DND-41 (cell line): Measurements from ENCODE around the gene TAF4.

Experiments used
- ATAC-seq: fragments of 200-7000 bp; cut with Tn5 transposase; 3 replicates; pipeline ENCODE4 v1.9.1; 2021; ENCODE audit warnings: low read depth; ENCODE audit not compliant: insufficient read depth
- DNase-seq: peaks from one replicate; pipeline ENCODE4 v3.0.0-alpha.2; 2020
- H2AFZ ChIP-seq: 2 replicates; pipeline ENCODE4 v1.6.0; 2012; ENCODE audit warnings: low read depth, low read length
- H3K27ac ChIP-seq: 2 replicates; pipeline ENCODE4 v1.5.1; 2012; ENCODE audit warnings: low read length, inconsistent platforms
- H3K27me3 ChIP-seq: fragments of 200-600 bp; sonication (generic); 2 replicates; pipeline ENCODE4 v1.6.0; 2012; ENCODE audit warnings: low read length, mild to moderate bottlenecking, inconsistent platforms; ENCODE audit not compliant: insufficient read depth, poor library complexity
- H3K36me3 ChIP-seq: 2 replicates; pipeline ENCODE4 v1.5.1; 2012; ENCODE audit warnings: low read length, inconsistent platforms; ENCODE audit not compliant: insufficient read depth
- H3K4me1 ChIP-seq: 2 replicates; pipeline ENCODE4 v1.5.1; 2012; ENCODE audit warnings: mild to moderate bottlenecking, low read length; ENCODE audit not compliant: insufficient read depth
- H3K4me2 ChIP-seq: 2 replicates; pipeline ENCODE4 v1.6.0; 2012; ENCODE audit warnings: mild to moderate bottlenecking, moderate library complexity, low read length, inconsistent platforms; ENCODE audit not compliant: insufficient read depth
- H3K4me3 ChIP-seq, 2 experiments: fragments of 200-600 bp in 1 of 2; shearing (Covaris generic) in 1 of 2; 2 replicates each; pipeline ENCODE4 v1.5.1; 2012 to 2016; ENCODE audit warnings: inconsistent platforms in 2 of 2, low read length in 2 of 2, mild to moderate bottlenecking in 2 of 2, low read depth in 1 of 2, moderate library complexity in 1 of 2
- H3K79me2 ChIP-seq: 2 replicates; pipeline ENCODE4 v1.6.0; 2012; ENCODE audit warnings: low read length, inconsistent platforms; ENCODE audit not compliant: insufficient read depth
- H3K9ac ChIP-seq: 2 replicates; pipeline ENCODE4 v1.6.0; 2012; ENCODE audit warnings: low read depth, mild to moderate bottlenecking, inconsistent platforms, low read length, moderate library complexity
- H3K9me3 ChIP-seq: 2 replicates; pipeline ENCODE4 v1.5.1; 2012; ENCODE audit warnings: low read length, moderate library complexity, mild to moderate bottlenecking, inconsistent platforms; ENCODE audit not compliant: insufficient read depth, severe bottlenecking
- H4K20me1 ChIP-seq: 2 replicates; pipeline ENCODE4 v1.6.0; 2012; ENCODE audit warnings: low read length; ENCODE audit not compliant: insufficient read depth
- EZH2 ChIP-seq: IDR thresholded peaks from 3 replicates; pipeline ENCODE4 v1.6.1; 2012; ENCODE audit warnings: borderline replicate concordance, low read depth, mild to moderate bottlenecking, moderate library complexity, low read length, inconsistent platforms; ENCODE audit not compliant: severe bottlenecking
- TF ChIP-seq, protein P1 (sequence below): IDR thresholded peaks from 2 replicates; pipeline ENCODE4 v1.5.1; 2012; ENCODE audit warnings: borderline replicate concordance, low read length, moderate library complexity, mild to moderate bottlenecking; ENCODE audit not compliant: poor library complexity, severe bottlenecking; ENCODE audit errors: extremely low read depth

Gene TAF4

DNA sequence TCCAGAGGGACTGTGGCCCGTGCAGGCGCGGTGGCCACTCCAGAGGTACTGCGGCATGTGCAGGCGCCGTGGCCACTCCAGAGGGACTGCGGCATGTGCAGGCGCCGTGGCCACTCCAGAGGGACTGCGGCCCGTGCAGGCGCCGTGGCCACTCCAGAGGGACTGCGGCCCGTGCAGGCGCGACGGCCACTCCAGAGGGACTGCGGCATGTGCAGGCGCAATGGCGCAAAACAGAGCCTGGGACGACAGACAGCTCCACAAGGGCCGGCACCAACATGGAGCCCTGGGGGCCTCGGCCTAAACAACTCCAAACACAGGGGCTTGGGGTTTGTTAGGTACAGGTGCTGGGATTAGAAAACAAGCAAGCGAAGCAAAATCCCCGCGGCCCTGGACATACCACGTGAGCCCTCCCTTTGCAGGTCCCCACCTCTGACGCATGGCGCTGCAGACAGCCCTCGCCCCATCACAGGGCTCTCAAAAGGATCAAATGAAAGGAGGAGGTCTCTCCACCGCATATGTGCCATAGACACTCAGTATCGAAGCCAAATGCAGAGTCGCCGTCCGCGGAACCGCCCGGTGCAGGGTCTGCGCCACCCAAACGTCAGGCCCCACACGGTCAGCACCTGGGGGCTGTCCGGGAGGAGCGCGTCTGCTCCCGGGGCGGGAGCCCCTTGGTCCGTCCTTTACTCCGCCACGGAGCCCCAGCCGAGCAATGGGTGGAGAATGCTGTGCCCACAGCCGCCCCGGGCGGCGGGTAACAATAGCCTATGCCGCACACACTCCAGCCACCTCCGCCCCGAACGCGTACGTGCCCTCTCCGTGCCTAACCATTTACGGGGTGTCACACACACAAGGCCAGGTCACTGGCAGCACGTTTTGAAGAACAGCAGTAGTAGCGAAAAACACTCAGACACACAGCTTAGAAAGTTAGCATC lies 85.7 kb downstream of the TAF4 start:
- Histone ChIP-seq H3K79me2 (peaks cover 48% of the 10 kb centered on the region), H3K4me2 (no peak overlapping the region), H3K4me1 (no peaks in the 10 kb centered on the region), H3K27me3 (no peaks in the 10 kb centered on the region), H3K9ac (no peak overlapping the region), H3K4me3 (no peak overlapping the region), H4K20me1 (peaks cover 58% of the 10 kb centered on the region), H3K9me3 (no peaks in the 10 kb centered on the region), H3K36me3 (peaks cover 69% of the 10 kb centered on the region), H2AFZ (no peak overlapping the region), H3K27ac (no peak overlapping the region)
- ATAC-seq: no peak
- TF ChIP-seq, protein P1, sequence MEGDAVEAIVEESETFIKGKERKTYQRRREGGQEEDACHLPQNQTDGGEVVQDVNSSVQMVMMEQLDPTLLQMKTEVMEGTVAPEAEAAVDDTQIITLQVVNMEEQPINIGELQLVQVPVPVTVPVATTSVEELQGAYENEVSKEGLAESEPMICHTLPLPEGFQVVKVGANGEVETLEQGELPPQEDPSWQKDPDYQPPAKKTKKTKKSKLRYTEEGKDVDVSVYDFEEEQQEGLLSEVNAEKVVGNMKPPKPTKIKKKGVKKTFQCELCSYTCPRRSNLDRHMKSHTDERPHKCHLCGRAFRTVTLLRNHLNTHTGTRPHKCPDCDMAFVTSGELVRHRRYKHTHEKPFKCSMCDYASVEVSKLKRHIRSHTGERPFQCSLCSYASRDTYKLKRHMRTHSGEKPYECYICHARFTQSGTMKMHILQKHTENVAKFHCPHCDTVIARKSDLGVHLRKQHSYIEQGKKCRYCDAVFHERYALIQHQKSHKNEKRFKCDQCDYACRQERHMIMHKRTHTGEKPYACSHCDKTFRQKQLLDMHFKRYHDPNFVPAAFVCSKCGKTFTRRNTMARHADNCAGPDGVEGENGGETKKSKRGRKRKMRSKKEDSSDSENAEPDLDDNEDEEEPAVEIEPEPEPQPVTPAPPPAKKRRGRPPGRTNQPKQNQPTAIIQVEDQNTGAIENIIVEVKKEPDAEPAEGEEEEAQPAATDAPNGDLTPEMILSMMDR: no peak
- no peak for TF ChIP-seq EZH2
- DNase-seq: no peak

DNA sequence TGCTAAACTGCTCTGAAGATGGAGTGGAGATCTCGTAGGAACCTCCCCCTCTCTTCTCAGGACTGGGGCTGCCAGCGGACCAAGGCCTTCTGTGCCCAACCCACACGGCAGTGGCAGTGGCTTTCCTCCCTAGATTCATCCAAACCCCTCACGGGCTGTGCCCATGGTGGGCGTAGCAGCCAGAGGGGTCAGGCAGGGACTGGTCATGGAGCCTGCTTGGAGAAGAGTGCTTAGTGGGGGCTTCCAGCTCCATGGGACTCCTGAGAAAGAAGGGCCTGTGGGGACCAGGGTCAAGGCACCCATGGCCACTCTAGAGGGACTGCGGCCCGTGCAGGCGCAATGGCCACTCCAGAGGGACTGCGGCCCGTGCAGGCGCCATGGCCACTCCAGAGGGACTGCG lies 86.6 kb downstream of the TAF4 start:
- peaks cover 67% of the 10 kb centered on the region for H3K36me3 ChIP-seq
- DNase-seq (no peak), ATAC-seq (no peak)
- H3K9me3 ChIP-seq: no peaks in the 10 kb centered on the region
- no peak for TF ChIP-seq EZH2
- TF ChIP-seq, protein P1: no peak
- H3K4me2 ChIP-seq: no peak overlapping the region
- no peak overlapping the region for H3K4me3 ChIP-seq
- no peak overlapping the region for H3K9ac ChIP-seq
- H4K20me1 ChIP-seq: peaks cover 52% of the 10 kb centered on the region
- no peak overlapping the region for H2AFZ ChIP-seq
- H3K27me3 ChIP-seq: no peaks in the 10 kb centered on the region
- no peak overlapping the region for H3K27ac ChIP-seq
- no peaks in the 10 kb centered on the region for H3K4me1 ChIP-seq
- H3K79me2 ChIP-seq: peaks cover 41% of the 10 kb centered on the region

DNA sequence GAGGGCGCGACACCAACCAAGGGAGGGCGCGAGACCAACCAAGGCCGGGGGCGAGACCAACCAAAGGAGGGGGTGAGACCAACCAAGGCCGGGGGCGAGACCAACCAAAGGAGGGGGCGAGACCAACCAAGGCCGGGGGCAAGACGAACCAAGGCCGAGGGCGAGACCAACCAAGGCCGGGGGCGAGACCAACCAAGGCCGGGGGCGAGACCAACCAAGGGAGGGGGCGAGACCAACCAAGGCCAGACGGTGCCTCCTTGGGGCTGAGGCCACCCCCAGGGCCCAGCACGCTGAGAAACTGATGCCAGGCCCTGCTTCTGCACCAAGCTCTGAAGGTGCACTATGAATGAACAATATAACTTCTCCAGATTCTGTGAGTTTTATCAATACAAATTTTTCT lies 87.2 kb downstream of the TAF4 start:
- peaks cover 40% of the 10 kb centered on the region for H3K79me2 ChIP-seq

More for the DNA sequence above, 87.2 kb downstream of the TAF4 start:
- Histone ChIP-seq H3K4me2 (no peak overlapping the region), H3K36me3 (peaks cover 67% of the 10 kb centered on the region), H4K20me1 (peaks cover 47% of the 10 kb centered on the region), H3K27ac (no peak overlapping the region), H3K9ac (no peak overlapping the region), H3K9me3 (no peaks in the 10 kb centered on the region), H3K4me3 (no peak overlapping the region), H3K27me3 (no peaks in the 10 kb centered on the region), H2AFZ (no peak overlapping the region), H3K4me1 (no peaks in the 10 kb centered on the region)
- TF ChIP-seq EZH2: no peak
- TF ChIP-seq, protein P1: no peak
- DNase-seq (no peak), ATAC-seq (no peak)
